NOMO-1 (cell line): ENCODE results near the gene ADCY6.
"Not testable (repeated sequence)": the region's sequence is repeated elsewhere in the genome, so short reads cannot be mapped to it uniquely, and the experiment has no call there.

Experiments used
- DNase-seq, 2 experiments: peaks; one replicate each; lab custom pipeline; 2025; ENCODE audit not compliant: unreplicated experiment in 2 of 2; lab: John Stamatoyannopoulos, UW

The ADCY6 gene

DNA sequence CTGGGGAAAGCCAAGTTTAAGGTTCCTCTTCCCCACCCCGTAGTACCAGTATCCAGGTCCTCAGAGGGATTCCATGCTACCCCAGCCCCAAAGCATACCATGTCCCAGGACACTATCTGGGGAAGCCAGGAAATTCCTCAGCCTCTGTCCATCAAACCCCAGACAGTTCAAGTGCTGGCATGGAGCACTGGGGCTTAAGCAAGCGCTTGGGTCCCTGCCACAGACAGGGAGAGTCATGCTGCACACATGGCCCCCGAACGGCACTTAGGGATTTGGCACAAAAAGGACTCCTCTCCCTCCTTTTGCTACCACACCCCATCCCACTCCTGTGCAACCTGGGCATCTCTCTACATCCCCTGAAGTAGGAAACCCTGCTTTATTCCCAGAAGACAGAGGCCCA is 21.8 kb downstream of the ADCY6 start:
- no peak for DNase-seq

DNA sequence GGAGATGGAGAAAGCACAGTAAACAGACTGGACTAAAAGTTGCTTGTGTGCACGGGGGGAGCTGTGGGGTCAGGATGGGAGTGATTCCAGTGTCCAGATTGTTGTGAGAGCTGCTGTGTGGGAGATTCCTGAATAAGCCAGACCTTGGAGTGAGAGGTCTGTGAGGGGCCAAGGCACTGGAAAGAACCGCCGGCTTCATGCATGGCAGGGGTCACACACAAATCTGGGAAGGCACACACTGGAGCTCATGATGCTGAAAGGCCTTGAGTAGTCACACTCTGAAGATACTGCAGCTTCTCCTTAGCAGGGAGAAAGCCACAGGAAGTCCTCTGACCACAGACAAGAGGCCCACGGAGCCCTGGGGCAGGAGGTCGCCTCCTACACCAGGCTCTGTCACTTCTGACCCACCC is 23.1 kb downstream of the ADCY6 start:
- DNase-seq = peak; percentile 53 to 77

DNA sequence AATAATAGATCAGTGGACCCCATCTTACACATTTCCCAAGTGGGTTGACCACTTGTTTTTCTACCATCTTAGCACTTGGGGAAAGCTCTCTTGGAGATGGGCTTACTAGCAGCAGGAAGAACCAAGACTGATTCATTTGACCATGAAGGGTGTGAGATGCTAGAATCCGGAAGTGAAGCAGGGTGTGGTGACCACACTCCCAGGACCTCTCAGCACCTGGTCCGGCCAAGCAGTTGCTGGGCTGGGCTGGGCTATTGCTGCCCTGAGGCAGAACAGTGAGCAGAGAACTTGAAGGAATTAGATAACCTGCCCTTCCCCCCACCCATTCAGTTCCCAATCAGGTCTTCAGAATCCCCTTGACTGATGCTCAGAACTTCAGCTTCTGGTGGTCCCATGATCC is 24.4 kb downstream of the ADCY6 start:
- no peak for DNase-seq

DNA sequence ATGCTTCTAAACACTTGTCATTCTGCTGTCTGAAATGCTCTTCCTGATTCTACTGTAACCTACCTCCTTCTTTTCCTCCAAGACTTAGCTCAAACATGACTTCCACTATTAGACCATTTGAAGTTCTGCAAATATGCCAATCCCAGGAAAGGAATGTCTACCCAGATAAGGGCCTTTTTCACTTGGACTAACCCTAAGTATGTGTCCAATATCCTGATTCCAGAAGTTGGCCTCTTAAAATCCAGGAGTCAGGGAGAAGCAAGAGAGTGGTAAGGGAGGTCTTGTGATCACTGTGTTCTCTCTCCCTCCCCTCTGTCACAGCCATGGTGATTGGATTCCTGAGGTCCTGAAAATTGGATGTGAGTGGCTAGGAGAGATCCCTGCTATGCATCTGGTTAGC is 30.2 kb downstream of the ADCY6 start:
- no peak for DNase-seq

DNA sequence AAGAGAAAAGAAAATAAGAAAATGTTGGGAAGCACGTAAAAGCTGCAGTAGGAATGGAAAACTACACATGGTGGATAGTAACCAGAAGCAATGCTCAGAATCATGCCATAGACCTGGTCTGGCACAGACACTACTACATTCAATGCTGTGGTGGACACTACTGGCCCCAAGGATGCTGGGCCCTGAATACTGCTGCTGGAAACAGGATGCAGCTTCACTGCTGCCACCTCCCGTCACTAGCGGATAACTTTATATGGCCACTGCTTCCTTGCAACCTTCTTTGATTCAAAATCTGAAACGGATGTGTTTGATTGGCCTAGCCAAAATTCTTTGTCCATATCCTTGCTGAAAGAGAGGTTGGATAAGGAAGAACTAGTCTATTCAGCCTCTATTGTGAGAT is 30.7 kb downstream of the ADCY6 start:
- DNase-seq = no peak

DNA sequence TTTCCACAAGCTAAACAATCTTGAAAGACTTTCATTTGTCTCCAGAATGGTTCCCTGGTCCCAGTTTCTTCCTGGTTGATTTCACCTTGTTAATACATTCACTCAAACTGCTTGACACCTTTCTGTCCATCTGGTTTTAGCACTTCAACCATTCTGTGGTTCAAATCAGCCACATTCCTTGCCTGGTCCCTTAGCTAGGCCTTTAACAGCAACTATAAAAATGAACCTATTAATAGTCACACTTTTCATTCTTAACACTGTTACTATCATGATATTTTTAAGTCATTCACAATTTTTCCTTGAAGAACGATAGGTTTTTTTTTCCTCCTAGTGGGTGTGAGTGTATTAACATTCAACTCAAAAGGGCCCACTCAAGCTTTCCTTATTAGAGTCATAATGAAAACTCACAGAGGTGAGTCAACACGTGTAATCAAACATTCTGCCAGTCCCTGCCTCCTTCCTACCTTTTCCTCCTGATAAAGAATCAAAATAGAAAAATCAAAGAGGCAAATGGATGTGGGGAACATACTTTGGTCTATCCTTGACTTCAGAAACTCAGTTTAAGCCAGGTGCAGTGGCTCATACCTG is 38.0 kb downstream of the ADCY6 start:
- no peak for DNase-seq

DNA sequence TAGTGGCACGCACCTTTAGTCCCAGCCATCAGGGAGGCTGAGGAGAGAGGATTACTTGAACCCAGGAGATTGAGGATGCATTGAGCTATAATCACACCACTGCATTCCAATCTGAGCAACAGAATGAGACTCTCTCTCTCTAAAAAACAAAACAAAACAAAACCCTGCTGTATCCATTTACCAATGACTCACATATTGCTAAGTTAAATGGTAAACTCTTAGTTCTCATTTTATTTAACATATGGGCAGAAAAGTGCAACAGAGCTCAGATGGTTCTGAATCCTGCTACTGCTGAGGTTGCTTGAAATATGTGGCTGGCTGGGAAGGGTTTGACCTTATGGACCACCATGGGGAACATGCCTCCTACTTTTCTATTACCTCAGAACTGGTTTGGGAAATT is 38.7 kb downstream of the ADCY6 start:
- no peak for DNase-seq

DNA sequence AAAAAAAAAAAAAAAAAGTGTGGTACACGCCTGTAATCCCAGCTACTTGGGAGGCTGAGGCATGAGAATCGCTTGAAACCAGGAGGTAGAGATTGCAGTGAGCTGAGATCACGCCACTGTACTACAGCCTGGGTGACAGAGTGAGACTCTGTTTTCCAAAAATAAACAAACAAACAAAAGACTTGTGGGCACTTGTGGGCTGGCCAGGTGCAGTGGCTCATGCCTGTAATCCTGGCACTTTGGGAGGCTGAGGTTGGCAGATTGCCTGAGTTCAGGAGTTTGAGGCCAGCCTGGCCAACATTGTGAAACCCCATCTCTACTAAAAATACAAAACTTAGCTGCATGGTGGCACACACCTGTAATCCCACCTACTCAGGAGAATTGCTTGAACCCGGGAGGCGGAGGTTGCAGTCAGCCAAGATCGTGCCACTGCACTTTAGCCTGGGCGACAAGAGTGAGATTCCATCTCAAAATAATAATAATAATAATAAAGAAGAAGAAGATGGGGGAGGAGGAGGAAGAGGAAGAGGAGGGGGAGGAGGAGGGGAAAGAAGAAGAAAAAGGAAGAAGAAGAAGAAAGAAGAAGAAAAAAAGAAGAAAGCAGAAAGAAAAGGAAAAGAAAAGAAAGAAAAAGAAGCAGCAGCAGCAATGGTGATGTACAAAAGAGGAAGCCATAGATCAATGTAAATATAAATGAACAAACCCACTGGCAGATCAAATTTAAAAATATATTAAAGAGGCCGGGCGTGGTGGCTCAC is 44.5 kb downstream of the ADCY6 start:
- DNase-seq = no peak

DNA sequence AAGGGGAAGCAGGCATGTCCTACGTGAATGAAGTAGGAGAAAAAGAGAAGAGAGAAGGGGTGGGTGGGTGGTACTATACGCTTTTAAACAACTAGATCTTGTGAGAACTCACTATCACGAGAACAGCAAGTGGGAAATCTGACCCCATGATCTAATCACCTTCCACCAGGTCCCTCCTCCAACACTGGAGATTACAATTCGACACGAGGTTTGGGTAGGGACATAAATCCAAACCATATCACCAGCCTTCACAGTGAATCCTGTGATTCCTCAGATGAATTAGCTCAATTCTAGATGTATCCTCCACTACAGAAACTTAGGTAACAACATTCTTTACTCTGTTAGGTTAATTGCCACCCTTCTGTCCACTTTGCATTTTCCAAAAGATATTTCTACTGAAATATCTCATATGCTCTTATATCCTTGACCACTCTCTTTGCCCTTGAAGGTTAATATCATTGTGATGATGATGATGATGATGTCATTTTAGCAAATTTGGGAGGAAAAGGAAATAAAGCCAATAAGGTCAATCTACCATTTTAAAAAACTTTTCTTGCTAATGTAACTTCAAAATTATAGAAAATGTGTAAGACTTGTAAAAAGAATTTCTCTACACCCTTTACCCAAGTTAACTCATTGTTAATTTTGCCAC is 49.1 kb downstream of the ADCY6 start:
- DNase-seq = no peak

DNA sequence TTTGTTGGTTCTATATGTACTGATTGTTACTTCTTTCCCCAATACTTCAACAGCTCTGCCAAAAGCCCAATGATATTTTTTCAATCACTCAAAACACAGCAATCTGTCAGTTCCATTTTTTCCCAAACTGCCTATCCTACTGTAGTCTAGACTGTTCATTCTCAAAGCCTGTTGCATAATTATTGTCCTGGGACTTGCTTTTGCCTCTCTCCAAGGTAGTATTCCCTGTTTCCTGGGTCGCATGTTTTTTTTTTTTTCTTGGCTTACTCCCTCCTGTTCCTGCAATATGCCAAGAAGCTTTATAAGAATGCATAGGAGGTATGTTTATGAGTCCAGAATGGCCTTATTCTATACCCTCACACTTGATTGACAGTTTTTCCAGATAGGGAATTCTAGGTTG is 52.4 kb downstream of the ADCY6 start:
- no peak for DNase-seq

DNA sequence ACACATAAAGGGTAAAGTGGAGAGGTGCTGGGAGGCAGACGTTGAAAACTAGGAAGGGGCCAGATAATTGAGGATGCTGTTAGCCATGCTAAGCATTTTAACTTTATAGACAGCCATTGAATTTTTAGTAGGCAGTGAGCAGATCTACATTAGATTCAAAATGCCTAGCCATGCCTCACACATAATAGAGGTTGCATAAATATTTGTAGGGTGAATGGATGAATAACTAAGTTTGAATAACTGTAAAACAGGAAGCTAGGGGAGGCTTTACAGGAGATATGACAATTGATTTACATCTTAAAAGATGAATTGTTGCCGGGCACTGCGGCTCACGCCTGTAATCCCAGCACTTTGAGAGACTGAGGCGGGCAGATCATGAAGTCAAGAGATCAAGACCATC is 60.1 kb downstream of the ADCY6 start:
- DNase-seq = no peak

DNA sequence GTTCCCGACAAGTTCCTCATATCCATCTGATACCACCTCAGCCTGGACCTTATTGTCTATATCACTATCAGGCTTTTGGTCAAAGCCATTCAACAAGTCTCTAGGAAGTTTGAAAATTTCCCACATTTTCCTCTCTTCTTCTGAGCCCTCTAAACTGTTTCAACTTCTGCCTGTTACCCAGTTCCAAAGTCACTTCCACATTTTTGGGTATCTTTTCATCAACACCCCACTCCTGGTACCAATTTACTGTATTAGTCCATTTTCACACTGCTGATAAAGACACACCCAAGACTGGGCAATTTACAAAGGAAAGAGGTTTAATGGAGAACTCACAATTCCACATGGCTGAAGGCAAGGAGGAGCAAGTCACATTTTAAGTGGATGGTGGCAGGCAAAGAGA is 68.2 kb downstream of the ADCY6 start:
- DNase-seq = not testable (repeated sequence)

DNA sequence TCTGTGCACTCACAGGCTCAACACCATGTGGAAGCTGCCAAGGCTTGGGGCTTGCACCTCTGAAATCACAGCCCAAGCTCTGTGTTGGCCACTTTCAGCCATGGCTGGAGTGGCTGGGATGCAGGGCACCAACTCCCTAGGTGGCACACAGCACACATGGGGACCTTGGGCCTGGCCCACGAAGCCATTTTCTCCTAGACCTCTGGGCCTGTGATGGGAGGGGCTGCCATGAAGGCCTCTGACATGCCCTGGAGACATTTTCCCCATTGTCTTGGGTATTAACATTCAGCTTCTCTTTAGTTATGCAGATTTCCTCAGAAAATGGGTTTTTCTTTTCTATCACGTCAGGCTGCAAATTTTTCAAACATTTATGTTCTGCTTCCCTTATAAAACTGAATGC is 68.7 kb downstream of the ADCY6 start:
- DNase-seq = not testable (repeated sequence)

DNA sequence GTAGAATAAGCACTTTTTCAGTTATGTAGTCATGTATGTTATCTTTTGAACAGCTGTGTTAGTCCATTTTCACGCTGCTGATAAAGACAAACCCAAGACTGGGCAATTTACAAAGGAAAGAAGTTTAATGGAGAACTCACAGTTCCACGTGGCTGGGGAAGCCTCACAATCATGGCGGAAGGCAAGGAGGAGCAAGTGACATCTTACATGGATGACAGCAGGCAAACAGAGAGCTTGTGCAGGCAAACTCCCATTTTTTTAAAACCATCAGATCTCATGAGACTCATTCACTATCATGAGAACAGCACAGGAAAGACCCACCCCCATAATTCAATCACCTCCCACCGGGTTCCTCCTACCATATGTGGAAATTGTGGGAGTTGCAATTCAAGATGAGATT is 69.9 kb downstream of the ADCY6 start:
- not testable (repeated sequence) for DNase-seq

DNA sequence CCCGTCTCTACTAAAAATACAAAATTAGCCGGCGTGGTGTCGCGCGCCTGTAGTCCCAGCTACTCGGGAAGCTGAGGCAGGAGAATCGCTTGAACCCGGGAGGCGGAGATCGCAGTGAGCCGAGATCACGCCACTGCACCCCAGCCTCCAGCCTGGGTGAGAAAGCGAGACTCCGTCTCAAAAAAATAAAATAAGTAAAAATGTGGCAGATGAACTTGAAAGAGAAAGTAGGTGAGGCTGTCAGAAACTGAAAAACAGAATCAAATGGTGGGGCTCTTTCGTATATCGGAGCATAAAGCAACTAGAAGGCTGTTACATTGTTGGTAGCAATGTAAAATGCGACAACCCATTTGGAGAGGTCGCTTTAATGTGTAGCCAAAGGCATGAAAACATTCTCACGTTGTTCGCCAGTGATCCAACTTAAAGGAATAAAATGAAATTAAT is 71.6 kb downstream of the ADCY6 start:
- peak in 1 of 2 experiments; percentile 20 for DNase-seq

DNA sequence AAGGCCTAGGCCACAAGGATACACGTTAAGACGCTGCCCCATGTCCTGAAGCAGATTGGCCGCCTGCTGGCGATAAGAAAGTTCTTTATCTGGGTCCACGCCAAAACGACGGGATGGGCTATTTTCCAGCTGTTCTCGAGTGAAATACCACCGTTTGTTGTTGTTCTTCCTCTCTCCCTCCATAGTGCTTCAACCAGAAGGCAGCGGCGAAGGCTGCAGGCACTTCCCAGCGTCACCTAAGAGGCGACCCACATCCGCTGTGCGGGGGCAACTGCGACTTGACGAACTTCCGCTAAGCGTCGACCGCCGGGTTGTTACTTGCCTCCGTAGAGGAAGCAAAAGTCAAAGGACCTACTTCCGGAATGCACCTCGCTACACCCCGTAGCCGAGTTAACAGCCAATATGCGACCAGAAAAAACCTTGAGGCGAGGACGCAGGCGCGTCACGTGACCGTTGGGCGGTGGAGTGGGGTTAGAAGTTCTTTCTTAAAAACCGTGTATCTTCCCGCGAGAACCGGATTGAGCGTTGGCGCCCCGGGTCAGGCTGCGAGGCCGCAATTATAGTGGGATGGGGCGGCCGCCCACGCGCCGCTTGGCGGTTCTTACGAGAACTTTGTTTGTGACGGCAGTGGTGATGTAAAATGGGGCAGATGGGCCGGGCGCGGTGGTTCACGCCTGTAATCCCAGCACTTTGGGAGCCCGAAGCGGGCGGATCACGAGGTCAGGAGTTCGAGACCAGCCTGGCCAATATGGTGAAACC is 72.2 kb downstream of the ADCY6 start, which contains the start of gene CCNT1:
CCNT1 (minus strand) TSS at position 215 of the 759 bp plus-strand sequence; CDS start at position 183, 32 bp downstream.
- DNase-seq = peak; percentile 99 to 100
